ENCODE measurements around the gene HGS.

DNA sequence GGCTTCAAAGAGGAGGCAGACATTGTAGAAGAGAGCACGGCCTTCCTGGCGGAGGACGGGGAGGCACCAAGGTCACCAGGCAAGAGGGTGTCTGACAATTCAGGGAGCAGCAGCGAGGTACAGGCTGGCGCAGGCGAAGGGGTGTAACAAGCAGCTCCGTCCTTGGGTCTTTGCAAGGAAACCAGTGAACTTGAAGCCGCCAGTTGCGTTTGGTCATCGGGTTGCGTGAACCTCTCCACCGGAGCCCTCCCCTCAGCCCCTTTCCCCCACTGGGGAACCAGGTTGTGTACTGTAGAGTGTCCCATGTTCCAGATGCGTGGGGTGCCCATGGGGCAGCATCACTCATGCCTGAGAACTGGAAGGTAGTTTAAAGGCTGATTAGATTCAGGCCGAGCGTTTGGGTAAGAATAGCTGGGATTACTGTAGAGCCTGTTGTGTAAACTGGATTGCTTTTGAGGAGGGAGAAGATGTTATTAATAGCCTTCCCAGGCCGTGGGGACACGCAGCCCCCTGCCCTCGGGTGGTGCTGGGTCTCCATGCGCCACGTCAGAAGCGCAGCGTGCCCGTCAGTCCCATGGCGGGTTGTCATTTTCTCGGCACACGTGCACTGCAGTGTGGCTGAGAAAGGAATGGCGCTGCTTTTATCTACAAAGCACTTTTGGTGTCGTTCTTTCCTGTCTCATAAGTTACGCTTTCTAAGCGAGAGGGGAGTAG lies 21.9 kb downstream of the HGS start:
- TF ChIP-seq POLR2AphosphoS5 (IDR thresholded peaks at IDR 0.05) (no peak), POLR2A (IDR thresholded peaks at IDR 0.05) (no peak), CTCF (IDR thresholded peaks at IDR 0.05) (no peak), EP300 (IDR thresholded peaks at IDR 0.05) (no peak)

Measured in gastroesophageal sphincter (tissue), 3 donors.